NB4 (cell line): ENCODE measurements around the gene ELL.
A peak's percentile ranks its signal among the peaks of the same experiment; 100 is the strongest.

ENCODE experiments used
- DNase-seq: peaks from one replicate; pipeline ENCODE4 v3.0.0; 2010; ENCODE audit warnings: low read depth
- H3K4me3 ChIP-seq: one replicate; pipeline ENCODE4 v1.5.1; 2011; ENCODE audit warnings: mild to moderate bottlenecking, low read depth, low read length, moderate library complexity
- MYC ChIP-seq: IDR thresholded peaks from 2 replicates; pipeline ENCODE4 v1.6.1; 2011; ENCODE audit warnings: low read depth, low read length
- POLR2A ChIP-seq: IDR thresholded peaks from 2 replicates; pipeline ENCODE4 v1.6.1; 2011; ENCODE audit warnings: mild to moderate bottlenecking; ENCODE audit not compliant: insufficient read length; ENCODE audit errors: extremely low read depth
- TF ChIP-seq, protein P1 (sequence below): IDR thresholded peaks from one replicate; pipeline ENCODE4 v1.5.1; 2012; ENCODE audit warnings: low read depth, low read length
- TF ChIP-seq, protein P2 (sequence below): IDR thresholded peaks from 2 replicates; pipeline ENCODE4 v1.6.1; 2011; ENCODE audit warnings: low read depth, low read length

ELL gene

DNA sequence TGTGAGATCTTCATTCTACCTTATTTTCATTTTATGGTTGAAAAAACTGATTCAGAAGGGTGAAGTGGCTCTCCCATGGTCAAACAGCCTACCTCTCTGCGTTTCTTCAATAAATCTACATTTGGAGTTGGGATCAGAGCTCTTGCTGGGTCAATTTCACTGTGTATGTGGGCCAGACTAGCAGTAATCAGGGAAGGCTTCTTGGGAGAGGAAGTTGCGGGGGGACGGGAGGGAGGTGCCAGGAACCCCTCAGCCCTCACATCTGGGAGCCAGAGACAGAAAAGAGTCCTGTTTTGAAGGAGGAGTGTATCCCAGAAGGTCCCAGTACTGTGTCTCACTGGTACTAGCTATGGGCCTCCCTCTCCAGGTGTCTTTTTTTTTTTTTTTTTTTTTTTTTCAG is 36.7 kb upstream of the ELL start:
- TF ChIP-seq, protein P1, sequence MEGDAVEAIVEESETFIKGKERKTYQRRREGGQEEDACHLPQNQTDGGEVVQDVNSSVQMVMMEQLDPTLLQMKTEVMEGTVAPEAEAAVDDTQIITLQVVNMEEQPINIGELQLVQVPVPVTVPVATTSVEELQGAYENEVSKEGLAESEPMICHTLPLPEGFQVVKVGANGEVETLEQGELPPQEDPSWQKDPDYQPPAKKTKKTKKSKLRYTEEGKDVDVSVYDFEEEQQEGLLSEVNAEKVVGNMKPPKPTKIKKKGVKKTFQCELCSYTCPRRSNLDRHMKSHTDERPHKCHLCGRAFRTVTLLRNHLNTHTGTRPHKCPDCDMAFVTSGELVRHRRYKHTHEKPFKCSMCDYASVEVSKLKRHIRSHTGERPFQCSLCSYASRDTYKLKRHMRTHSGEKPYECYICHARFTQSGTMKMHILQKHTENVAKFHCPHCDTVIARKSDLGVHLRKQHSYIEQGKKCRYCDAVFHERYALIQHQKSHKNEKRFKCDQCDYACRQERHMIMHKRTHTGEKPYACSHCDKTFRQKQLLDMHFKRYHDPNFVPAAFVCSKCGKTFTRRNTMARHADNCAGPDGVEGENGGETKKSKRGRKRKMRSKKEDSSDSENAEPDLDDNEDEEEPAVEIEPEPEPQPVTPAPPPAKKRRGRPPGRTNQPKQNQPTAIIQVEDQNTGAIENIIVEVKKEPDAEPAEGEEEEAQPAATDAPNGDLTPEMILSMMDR, result no peak
- TF ChIP-seq MYC (no peak), POLR2A (no peak)
- TF ChIP-seq, protein P2, sequence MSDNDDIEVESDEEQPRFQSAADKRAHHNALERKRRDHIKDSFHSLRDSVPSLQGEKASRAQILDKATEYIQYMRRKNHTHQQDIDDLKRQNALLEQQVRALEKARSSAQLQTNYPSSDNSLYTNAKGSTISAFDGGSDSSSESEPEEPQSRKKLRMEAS, result no peak
- DNase-seq, result no peak
- peak overlapping the region; percentile 90 for H3K4me3 ChIP-seq

DNA sequence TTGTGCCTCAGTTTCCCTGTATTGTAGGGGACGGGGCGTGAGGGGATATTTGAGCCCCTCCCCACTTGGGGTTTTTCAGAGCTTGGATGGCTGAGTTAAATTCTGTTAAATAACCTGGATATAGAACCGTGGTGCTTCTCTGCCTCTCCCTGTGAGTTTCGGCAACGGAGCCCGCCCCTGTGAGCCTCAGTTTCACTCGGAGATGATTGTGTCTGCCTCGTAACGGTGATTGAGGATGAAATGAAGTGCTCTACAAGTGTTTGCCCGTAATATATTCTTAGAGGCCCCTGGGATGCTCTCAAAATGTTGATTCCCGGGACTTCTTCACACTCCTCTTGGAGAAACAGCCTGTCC is 36.3 kb upstream of the ELL start:
- H3K4me3 ChIP-seq, result peak overlapping the region; percentile 90
- no peak for TF ChIP-seq POLR2A
- no peak for TF ChIP-seq MYC
- TF ChIP-seq, protein P1, result no peak
- TF ChIP-seq, protein P2, result no peak
- DNase-seq, result no peak

DNA sequence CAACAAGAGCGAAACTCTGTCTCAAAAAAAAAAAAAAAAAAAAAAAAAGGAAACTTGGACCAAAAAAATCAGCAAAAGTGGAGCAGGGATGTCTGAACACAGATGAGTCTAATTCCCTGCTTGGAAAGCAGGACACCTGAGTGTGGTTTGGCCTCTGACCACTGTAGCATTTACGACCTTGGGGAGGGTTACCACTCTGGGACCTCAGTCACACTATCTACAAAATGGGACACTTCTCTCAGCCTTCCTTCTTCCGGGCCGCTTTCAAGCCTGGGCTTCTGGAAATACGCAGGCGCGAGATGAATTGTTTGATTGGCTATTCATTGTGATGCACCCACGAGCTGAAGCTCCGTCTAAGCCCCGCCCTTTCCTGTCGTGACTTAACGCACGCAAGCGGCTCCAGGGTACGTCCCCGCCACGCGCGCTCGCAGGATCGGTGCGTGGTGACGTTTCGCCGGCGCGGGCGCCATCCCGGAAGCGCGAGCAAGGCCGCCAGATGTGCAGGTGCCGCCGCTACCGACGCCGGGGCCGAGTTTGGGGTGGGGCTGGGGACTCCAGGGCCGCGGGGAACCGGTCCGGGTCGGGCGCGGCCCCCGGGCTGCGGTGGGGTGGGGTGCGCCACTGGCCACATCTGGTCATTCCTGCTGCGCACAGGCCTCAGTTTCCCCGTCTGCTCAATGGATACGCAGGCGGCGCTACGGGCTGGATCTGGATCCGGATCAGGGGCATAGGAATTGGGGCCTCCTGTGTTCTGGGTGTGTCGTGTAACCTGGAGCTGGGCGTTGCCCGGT is 35.7 kb upstream of the ELL start, which contains the start of gene KXD1:
KXD1 (plus strand) TSS at position 460 of the 791 bp plus-strand sequence. CDS start 4,187 bp downstream, outside the sequence.
- TF ChIP-seq MYC (peak; percentile 79), POLR2A (peak; percentile 78)
- TF ChIP-seq, protein P1, result no peak
- TF ChIP-seq, protein P2, result peak; percentile 84
- peak; percentile 99 for DNase-seq

DNA sequence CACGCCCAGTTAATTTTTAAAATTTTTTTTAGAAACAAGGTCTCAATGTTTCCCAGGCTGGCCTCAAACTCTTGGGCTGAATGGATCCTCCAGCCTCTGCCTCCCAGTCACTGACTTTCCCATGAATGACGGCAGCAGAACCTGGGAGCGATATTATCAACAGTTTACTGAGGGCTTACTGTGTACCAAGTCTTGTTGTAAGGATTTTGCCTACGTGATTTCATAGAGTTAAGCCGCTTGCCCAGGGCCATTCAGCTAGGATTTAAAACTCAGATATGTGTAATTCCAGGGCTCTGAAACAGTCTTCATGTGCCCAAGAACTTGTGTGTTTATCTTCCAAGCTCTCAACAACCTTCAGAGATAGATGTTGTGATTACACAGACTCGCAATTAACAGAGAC is 29.8 kb upstream of the ELL start:
- no peak overlapping the region for H3K4me3 ChIP-seq
- no peak for DNase-seq
- TF ChIP-seq POLR2A, result no peak
- TF ChIP-seq, protein P2, result no peak
- TF ChIP-seq, protein P1, result no peak
- no peak for TF ChIP-seq MYC

More for the DNA sequence above, 35.7 kb upstream of the ELL start, which contains the start of gene KXD1:
- peak within 1 kb of the TSS; percentile 90 for H3K4me3 ChIP-seq

DNA sequence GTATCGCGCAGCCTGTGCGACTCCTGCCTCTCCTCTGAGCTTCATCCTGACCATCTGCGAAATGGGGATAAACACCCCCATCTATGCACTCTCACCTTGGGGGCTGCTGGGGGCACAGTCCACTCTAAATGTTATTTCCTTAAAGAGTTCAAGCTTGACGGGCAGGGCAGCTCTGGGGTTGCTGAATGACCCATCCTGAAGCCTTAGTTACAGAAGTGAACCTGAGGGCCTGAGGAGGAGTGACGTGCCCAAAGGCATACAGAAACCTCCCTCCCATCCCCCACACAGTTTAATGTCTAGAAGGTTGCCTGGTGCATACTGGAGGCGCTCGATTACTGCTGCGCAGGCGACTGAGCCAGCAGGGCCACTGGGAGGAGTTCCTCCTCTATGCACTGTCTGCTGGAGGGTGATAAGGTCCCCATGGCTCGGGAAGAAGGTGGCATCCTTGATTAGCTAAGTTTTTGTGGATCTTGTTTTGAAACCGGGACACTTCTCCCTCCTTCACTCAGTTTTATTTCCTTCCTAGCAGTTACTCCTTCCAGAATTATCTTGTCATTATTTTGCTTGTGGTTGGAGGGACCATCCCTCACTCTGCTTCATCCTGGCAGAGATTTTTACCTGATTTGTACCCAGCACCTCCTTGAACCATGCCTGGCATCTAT is 22.1 kb upstream of the ELL start:
- peak overlapping the region; percentile 59 for H3K4me3 ChIP-seq
- DNase-seq, result peak; percentile 84
- TF ChIP-seq, protein P1, result no peak
- no peak for TF ChIP-seq POLR2A
